Measurements from ENCODE around the gene HHAT.
A peak's percentile ranks its signal among the peaks of the same experiment; 100 is the strongest.

The HHAT gene

GRCh38 chr1:210328746-210329503, at the start of gene HHAT:
Gene HHAT, plus strand, starts transcription at chr1:210328902. Its CDS starts 20,074 bp downstream, at chr1:210348976.
- peak; percentile 81 for DNase-seq

- DNase-seq = no peak
Measured at GRCh38 chr1:210280221-210280620, 48.5 kb upstream of the HHAT start.

GRCh38 chr1:210288116-210288515, 40.6 kb upstream of the HHAT start:
- DNase-seq = no peak

- no peak for DNase-seq
Measured at GRCh38 chr1:210289248-210289647, 39.5 kb upstream of the HHAT start.

- DNase-seq = no peak
Measured at GRCh38 chr1:210291081-210291764, 37.5 kb upstream of the HHAT start.

GRCh38 chr1:210291786-210292230, 36.9 kb upstream of the HHAT start:
- DNase-seq = no peak

GRCh38 chr1:210292231-210292871, 36.4 kb upstream of the HHAT start:
- peak; percentile 56 for DNase-seq

- no peak for DNase-seq
Measured at GRCh38 chr1:210293171-210293607, 35.5 kb upstream of the HHAT start.

GRCh38 chr1:210294999-210295745, 33.5 kb upstream of the HHAT start:
- no peak for DNase-seq

GRCh38 chr1:210296682-210297081, 32.0 kb upstream of the HHAT start:
- no peak for DNase-seq

- no peak for DNase-seq
Measured at GRCh38 chr1:210298296-210298695, 30.4 kb upstream of the HHAT start.

GRCh38 chr1:210298936-210299335, 29.8 kb upstream of the HHAT start:
- DNase-seq = no peak

- no peak for DNase-seq
Measured at GRCh38 chr1:210299501-210299900, 29.2 kb upstream of the HHAT start.

GRCh38 chr1:210300923-210301614, 27.6 kb upstream of the HHAT start:
- DNase-seq = no peak

GRCh38 chr1:210301615-210302000, 27.1 kb upstream of the HHAT start:
- no peak for DNase-seq

- DNase-seq = no peak
Measured at GRCh38 chr1:210302501-210302900, 26.2 kb upstream of the HHAT start.

GRCh38 chr1:210303391-210303790, 25.3 kb upstream of the HHAT start:
- no peak for DNase-seq

GRCh38 chr1:210310562-210311153, 18.0 kb upstream of the HHAT start:
- DNase-seq = no peak

- DNase-seq = no peak
Measured at GRCh38 chr1:210311726-210312493, 16.8 kb upstream of the HHAT start.

- DNase-seq = no peak
Measured at GRCh38 chr1:210313046-210313595, 15.6 kb upstream of the HHAT start.

- DNase-seq = no peak
Measured at GRCh38 chr1:210313921-210314320, 14.8 kb upstream of the HHAT start.
